ENCODE results near the gene RBBP9. TPM values are rescaled to one million over a fixed set of nuclear protein-coding genes. Genes with fewer than 3 reads are reported as not detected.

Gene RBBP9
- total and polyA plus RNA-seq, 2 donors (not counting 3 experiments of a cell fraction or from before 2014, with no cell fraction given) = 8.5 to 17.0 TPM

- H3K27ac ChIP-seq (ENCODE audit: insufficient read depth, low read depth, low read length) = no peak overlapping the region
- no TSS peak for BruUV-seq (replicated peaks)
- dilution Hi-C loops (cut with MboI; ENCODE audit: extremely low pct_ligation_motif_present, low sequenced_read_pairs) (no loop called here), intact Hi-C loops (cut with micrococcal nuclease) (no loop called here)
- H3K36me3 ChIP-seq (ENCODE audit: control insufficient read depth in 2 of 2, extremely low read depth in 1 of 2, insufficient read depth in 2 of 2, low read length in 2 of 2) = peaks cover 16 to 26% of the 10 kb centered on the region in 2 experiments
- TF ChIP-seq GATA2 (IDR thresholded peaks at IDR 0.05; ENCODE audit: insufficient read depth, insufficient read length, low read depth, low read length) = no peak
- TF ChIP-seq EZH2 (IDR thresholded peaks at IDR 0.05; ENCODE audit: borderline replicate concordance, low read depth, low read length, severe bottlenecking) = no peak
- TF ChIP-seq POLR2A (IDR thresholded peaks at IDR 0.05; ENCODE audit: low read depth, low read length) = no peak
- H3K9me1 ChIP-seq (replicated peaks; ENCODE audit: control insufficient read depth, extremely low read depth, insufficient read depth, low read length) = no peaks in the 10 kb centered on the region
- ChIA-PET CTCF (no interaction called here), POLR2A (no interaction called here)
- no peak overlapping the region for H3K4me2 ChIP-seq (ENCODE audit: insufficient read depth, low read length)
- FAIRE-seq = no peak
- H3K9ac ChIP-seq (replicated peaks; ENCODE audit: extremely low read depth, insufficient read depth, low read length) = no peak overlapping the region
- H3K79me2 ChIP-seq (ENCODE audit: control insufficient read depth, insufficient read depth, low read length) = no peaks in the 10 kb centered on the region
- H3K27me3 ChIP-seq (ENCODE audit: control insufficient read depth in 2 of 2, insufficient read depth in 2 of 2, low read length in 2 of 2) = no peaks in the 10 kb centered on the region
- H2AFZ ChIP-seq (ENCODE audit: low read depth, low read length) = no peak overlapping the region
- DNase-seq (ENCODE audit: low read depth, low spot score) = no peak
- H3K4me3 ChIP-seq (replicated peaks in 1 of 3; ENCODE audit: insufficient read depth in 1 of 3, low read depth in 1 of 3, low read length in 3 of 3) = no peak overlapping the region
- no peaks in the 10 kb centered on the region for H3K9me3 ChIP-seq (replicated peaks; ENCODE audit: control insufficient read depth, insufficient read depth, low read length)
- H3K4me1 ChIP-seq (ENCODE audit: control insufficient read depth, extremely low read depth, insufficient read depth, low read length) = no peaks in the 10 kb centered on the region
- no peaks in the 10 kb centered on the region for H4K20me1 ChIP-seq (replicated peaks; ENCODE audit: control insufficient read depth, extremely low read depth, insufficient read depth, low read length)
Measured at GRCh38 chr20:18543932-18544331, 46.9 kb upstream of the RBBP9 start.

DNA sequence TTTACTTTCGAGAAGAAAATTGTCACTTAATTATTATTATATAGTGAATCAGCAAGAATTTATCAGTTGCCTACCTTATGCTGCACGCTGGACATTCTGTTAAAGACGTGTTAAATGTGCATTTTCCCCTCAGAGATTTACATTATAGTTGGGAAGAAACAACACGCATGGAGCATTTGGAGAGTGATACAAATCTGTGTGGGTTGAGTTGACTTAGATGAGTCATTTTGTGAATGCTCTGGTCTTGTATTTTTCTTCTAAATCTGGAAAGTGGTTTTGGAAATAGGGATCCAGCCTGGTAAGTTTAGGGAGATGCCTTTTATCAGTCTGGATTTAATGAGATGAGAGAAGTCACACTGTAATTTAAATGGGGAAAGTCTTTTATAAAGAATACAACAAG lies 46.2 kb upstream of the RBBP9 start:
- FAIRE-seq (no peak), DNase-seq (ENCODE audit: low read depth, low spot score) (no peak)
- H3K4me3 ChIP-seq (replicated peaks in 1 of 3; ENCODE audit: insufficient read depth in 1 of 3, low read depth in 1 of 3, low read length in 3 of 3) = no peak overlapping the region
- intact Hi-C loops (cut with micrococcal nuclease) (no loop called here), dilution Hi-C loops (cut with MboI; ENCODE audit: extremely low pct_ligation_motif_present, low sequenced_read_pairs) (no loop called here)
- no peak for TF ChIP-seq POLR2AphosphoS5 (IDR thresholded peaks at IDR 0.05; ENCODE audit: insufficient read depth, low read depth, low read length)
- TF ChIP-seq CTCF (IDR thresholded peaks at IDR 0.05; ENCODE audit: extremely low read depth in 1 of 2, insufficient read depth in 1 of 2, low read depth in 1 of 2, low read length in 2 of 2) = no peak
- ChIA-PET CTCF (no interaction called here), POLR2A (no interaction called here)
- H3K9ac ChIP-seq (replicated peaks; ENCODE audit: extremely low read depth, insufficient read depth, low read length) = no peak overlapping the region
- H3K9me1 ChIP-seq (replicated peaks; ENCODE audit: control insufficient read depth, extremely low read depth, insufficient read depth, low read length) = no peaks in the 10 kb centered on the region
- H4K20me1 ChIP-seq (replicated peaks; ENCODE audit: control insufficient read depth, extremely low read depth, insufficient read depth, low read length) = no peaks in the 10 kb centered on the region
- BruUV-seq (replicated peaks) = no TSS peak
- peaks cover 12 to 26% of the 10 kb centered on the region in 2 experiments for H3K36me3 ChIP-seq (ENCODE audit: control insufficient read depth in 2 of 2, extremely low read depth in 1 of 2, insufficient read depth in 2 of 2, low read length in 2 of 2)
- H3K4me1 ChIP-seq (ENCODE audit: control insufficient read depth, extremely low read depth, insufficient read depth, low read length) = no peaks in the 10 kb centered on the region
- H3K4me2 ChIP-seq (ENCODE audit: insufficient read depth, low read length) = no peak overlapping the region
- no peaks in the 10 kb centered on the region for H3K9me3 ChIP-seq (replicated peaks; ENCODE audit: control insufficient read depth, insufficient read depth, low read length)
- H3K27me3 ChIP-seq (ENCODE audit: control insufficient read depth in 2 of 2, insufficient read depth in 2 of 2, low read length in 2 of 2) = no peaks in the 10 kb centered on the region
- H2AFZ ChIP-seq (ENCODE audit: low read depth, low read length) = no peak overlapping the region
- H3K27ac ChIP-seq (ENCODE audit: insufficient read depth, low read depth, low read length) = no peak overlapping the region
- H3K79me2 ChIP-seq (ENCODE audit: control insufficient read depth, insufficient read depth, low read length) = no peaks in the 10 kb centered on the region
